Measurements from ENCODE around the gene TMEM145. TPM values are rescaled to one million over a fixed set of nuclear protein-coding genes. Genes with fewer than 3 reads are reported as not detected.
A peak's percentile ranks its signal among the peaks of the same experiment; 100 is the strongest.

The TMEM145 gene
- total RNA-seq, 1 donor from 2014 or later: not detected

DNA sequence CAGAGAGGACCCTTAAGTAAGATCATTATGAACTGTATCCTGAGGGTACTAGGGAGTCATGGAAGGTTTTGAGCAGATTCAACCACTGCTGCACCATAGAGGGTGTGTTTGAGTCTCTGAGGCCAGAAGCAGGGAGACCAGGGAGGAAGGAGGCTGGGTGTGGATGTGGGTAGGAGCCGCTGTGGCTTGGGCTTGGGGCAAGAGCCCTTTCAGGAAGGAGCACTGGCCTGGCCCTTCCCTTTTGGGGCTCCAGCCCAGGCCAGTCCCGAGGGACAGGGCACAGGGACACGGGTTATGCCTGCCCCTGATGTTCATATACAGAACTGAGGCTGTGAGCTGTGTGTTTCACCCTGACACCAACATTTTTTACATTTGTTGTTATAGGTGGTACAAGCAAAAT, 36.8 kb upstream of the TMEM145 start:
- intact Hi-C loops (cut with DNase I): no loop called here
- no peak for ATAC-seq
- no peak for DNase-seq (ENCODE audit: low spot score)

- intact Hi-C loops (cut with DNase I): no loop called here
- DNase-seq (ENCODE audit: low spot score) (no peak), ATAC-seq (no peak)
Measured at GRCh38 chr19:42276821-42277220, 36.3 kb upstream of the TMEM145 start.

GRCh38 chr19:42277821-42278451, 35.2 kb upstream of the TMEM145 start:
- intact Hi-C loops (cut with DNase I): no loop called here
- ATAC-seq (no peak), DNase-seq (ENCODE audit: low spot score) (peak; percentile 63)

- intact Hi-C loops (cut with DNase I): no loop called here
- ATAC-seq (no peak), DNase-seq (ENCODE audit: low spot score) (peak; percentile 60)
Measured at GRCh38 chr19:42278452-42279154, 34.5 kb upstream of the TMEM145 start.

DNA sequence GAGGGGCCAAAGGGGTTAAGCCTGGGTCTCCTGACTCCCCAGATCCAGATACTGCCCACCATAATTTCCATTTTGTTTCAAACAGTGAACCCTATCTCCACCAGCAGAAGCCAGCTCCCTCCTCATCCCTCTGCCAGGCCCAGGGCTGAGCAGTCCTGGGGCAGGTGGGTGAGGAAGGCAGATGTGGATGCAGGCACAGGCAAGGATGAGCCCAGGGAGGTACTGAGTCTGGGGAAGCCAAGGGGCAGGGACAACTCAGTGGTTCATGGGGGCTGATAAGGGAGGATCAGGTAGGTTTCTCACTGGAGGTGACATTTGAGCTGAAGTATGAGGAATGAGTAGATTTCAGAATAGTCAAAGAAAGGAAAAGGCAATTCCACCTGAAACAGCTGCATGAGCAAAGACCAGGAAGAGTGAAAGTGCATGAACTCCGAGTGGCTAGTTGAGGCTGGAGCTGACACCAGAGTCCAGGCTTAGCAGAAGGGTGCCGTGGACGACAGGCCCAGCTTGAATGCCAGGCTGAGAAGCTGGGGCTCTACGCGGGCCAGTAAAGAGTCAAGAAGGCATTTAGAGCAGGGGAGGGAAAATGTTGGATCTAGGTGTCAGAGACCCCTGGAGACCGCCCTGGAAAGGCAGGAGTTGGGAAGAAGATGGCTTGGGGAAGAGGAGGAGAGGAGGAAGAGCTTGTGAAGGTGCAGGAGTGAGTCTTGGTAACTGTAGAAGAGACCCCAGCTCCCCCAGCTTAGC, 33.8 kb upstream of the TMEM145 start:
- intact Hi-C loops (cut with DNase I): no loop called here
- peak; percentile 61 for DNase-seq (ENCODE audit: low spot score)
- no peak for ATAC-seq

- DNase-seq (ENCODE audit: low spot score): peak; percentile 97
- ATAC-seq: peak; percentile 71
- intact Hi-C loops (cut with DNase I): no loop called here
Measured at GRCh38 chr19:42279902-42280814, 33.0 kb upstream of the TMEM145 start.

DNA sequence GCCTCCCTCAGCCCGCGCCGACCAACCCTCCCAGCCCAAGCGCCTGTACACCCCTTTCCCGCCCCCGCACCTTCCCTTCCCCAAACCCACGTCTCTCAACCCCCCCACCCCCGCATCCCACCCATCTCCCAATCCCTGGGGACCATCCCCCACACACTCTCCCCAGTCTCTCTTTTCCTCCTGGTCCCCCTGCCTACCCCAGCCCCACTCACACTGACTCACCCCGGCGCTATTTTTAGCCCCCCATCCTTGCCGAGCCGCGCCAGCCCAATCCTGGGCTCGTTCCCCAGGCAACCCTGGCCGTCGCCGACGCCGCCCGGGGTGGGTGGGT, 32.3 kb upstream of the TMEM145 start:
- DNase-seq (ENCODE audit: low spot score) (no peak), ATAC-seq (peak; percentile 5)
- intact Hi-C loops (cut with DNase I): no loop called here

- DNase-seq (ENCODE audit: low spot score): peak; percentile 85
- intact Hi-C loops (cut with DNase I): no loop called here
- ATAC-seq: peak; percentile 4
Measured at GRCh38 chr19:42281146-42281826, 31.8 kb upstream of the TMEM145 start.

GRCh38 chr19:42281827-42282762, 31.0 kb upstream of the TMEM145 start:
- no peak for ATAC-seq
- DNase-seq (ENCODE audit: low spot score): peak; percentile 74
- intact Hi-C loops (cut with DNase I): no loop called here

GRCh38 chr19:42282819-42283187, 30.3 kb upstream of the TMEM145 start:
- DNase-seq (ENCODE audit: low spot score) (no peak), ATAC-seq (no peak)
- intact Hi-C loops (cut with DNase I): no loop called here

DNA sequence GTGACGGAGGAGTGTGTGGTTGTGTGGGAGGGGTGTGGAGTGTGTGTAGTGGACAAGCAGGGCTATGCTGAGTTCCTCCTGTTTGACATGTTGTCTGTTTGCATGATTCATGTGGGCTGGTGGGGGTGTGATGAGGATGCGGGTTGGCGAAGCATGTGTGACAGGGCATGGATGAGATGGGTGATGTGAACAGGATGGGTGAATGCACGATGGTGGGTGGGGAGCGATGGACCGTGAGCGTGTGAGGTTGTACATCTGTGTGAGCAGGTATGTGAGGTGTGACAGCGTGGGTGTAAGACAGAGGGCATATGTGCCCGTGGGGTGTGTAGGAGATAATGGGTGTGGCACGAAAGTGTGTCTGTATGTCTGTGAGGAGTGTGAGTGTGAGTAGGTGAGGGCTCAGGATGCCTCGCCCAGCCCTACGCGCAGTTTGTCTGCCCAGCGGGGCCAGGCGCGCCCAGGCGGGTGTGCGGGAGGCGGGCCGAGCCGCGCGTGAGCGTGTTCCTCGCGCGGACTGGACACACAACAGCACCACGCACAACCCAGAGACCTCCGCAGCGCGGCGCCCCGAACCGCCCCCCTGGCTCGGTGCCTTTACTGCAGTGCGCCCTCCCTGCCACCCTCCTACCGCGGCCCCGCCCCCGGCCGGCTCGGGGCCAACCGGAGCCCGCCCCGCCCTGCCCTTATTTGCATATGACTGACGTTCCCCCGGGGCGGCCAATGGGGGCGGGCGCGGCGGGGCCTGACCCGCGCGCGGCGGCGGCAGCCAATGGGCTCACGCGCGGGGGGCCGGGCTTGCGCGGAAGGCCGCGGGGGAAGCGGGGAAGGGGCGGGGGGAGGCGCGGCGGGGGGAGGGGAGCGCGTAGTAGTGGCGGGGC, 29.7 kb upstream of the TMEM145 start:
- ATAC-seq: peak; percentile 64
- intact Hi-C loops (cut with DNase I): no loop called here
- peak; percentile 98 for DNase-seq (ENCODE audit: low spot score)

DNA sequence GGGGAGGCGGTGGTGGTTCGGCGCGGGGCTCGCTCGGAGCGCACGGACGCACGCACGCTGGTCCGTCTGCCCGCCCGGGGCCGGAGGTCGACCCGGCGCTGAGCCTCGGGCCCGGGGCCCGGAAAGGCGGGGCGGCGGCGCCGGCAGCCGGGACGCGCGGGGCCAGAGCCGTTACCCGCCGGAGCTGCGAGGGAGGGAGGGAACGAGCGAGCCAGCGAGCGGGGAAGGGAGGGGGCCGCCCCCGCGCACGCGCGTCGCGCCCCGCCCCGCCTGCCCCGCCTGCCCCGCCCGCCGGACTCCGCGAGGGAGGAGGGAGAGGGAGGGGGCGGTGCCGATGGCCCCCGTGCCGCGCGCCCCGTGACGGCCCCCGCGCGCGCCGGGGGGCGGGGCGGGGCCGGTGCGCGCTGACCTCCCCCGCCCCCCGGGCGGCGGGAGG, 29.0 kb upstream of the TMEM145 start:
- intact Hi-C loops (cut with DNase I): no loop called here
- DNase-seq (ENCODE audit: low spot score) (peak; percentile 91), ATAC-seq (peak; percentile 1)

- intact Hi-C loops (cut with DNase I): no loop called here
- DNase-seq (ENCODE audit: low spot score): peak; percentile 79
- ATAC-seq: no peak
Measured at GRCh38 chr19:42284591-42285341, 28.3 kb upstream of the TMEM145 start.

- intact Hi-C loops (cut with DNase I): no loop called here
- ATAC-seq: no peak
- DNase-seq (ENCODE audit: low spot score): peak; percentile 70
Measured at GRCh38 chr19:42285541-42285941, 27.6 kb upstream of the TMEM145 start.

- intact Hi-C loops (cut with DNase I): no loop called here
- ATAC-seq: no peak
- DNase-seq (ENCODE audit: low spot score): peak; percentile 61
Measured at GRCh38 chr19:42285988-42286348, 27.1 kb upstream of the TMEM145 start.

- DNase-seq (ENCODE audit: low spot score): peak; percentile 81
- intact Hi-C loops (cut with DNase I): no loop called here
- no peak for ATAC-seq
Measured at GRCh38 chr19:42286349-42287016, 26.6 kb upstream of the TMEM145 start.

All from sciatic nerve (tissue), 2 donors.